Measurements from ENCODE around the gene GADL1.

Gene GADL1

GRCh38 chr3:30826531-30826942 lies 67.9 kb downstream of the GADL1 start:
- no peak for TF ChIP-seq SIN3A (IDR thresholded peaks at IDR 0.05; ENCODE audit: borderline replicate concordance, insufficient read depth, low read length)
- TF ChIP-seq FOXP2 (optimal IDR thresholded peaks at IDR 0.05; ENCODE audit: borderline replicate concordance, extremely low read depth, extremely low read length, insufficient read depth): no peak
- TF ChIP-seq POLR2AphosphoS5 (IDR thresholded peaks at IDR 0.05; ENCODE audit: low read depth, low read length): no peak
- TF ChIP-seq TAF1 (IDR thresholded peaks at IDR 0.05; ENCODE audit: borderline replicate concordance, insufficient read depth, low read length): no peak
- TF ChIP-seq, protein P1, sequence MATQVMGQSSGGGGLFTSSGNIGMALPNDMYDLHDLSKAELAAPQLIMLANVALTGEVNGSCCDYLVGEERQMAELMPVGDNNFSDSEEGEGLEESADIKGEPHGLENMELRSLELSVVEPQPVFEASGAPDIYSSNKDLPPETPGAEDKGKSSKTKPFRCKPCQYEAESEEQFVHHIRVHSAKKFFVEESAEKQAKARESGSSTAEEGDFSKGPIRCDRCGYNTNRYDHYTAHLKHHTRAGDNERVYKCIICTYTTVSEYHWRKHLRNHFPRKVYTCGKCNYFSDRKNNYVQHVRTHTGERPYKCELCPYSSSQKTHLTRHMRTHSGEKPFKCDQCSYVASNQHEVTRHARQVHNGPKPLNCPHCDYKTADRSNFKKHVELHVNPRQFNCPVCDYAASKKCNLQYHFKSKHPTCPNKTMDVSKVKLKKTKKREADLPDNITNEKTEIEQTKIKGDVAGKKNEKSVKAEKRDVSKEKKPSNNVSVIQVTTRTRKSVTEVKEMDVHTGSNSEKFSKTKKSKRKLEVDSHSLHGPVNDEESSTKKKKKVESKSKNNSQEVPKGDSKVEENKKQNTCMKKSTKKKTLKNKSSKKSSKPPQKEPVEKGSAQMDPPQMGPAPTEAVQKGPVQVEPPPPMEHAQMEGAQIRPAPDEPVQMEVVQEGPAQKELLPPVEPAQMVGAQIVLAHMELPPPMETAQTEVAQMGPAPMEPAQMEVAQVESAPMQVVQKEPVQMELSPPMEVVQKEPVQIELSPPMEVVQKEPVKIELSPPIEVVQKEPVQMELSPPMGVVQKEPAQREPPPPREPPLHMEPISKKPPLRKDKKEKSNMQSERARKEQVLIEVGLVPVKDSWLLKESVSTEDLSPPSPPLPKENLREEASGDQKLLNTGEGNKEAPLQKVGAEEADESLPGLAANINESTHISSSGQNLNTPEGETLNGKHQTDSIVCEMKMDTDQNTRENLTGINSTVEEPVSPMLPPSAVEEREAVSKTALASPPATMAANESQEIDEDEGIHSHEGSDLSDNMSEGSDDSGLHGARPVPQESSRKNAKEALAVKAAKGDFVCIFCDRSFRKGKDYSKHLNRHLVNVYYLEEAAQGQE (IDR thresholded peaks at IDR 0.05; ENCODE audit: insufficient read depth in 1 of 2, low read depth in 2 of 2, low read length in 2 of 2): no peak

DNA sequence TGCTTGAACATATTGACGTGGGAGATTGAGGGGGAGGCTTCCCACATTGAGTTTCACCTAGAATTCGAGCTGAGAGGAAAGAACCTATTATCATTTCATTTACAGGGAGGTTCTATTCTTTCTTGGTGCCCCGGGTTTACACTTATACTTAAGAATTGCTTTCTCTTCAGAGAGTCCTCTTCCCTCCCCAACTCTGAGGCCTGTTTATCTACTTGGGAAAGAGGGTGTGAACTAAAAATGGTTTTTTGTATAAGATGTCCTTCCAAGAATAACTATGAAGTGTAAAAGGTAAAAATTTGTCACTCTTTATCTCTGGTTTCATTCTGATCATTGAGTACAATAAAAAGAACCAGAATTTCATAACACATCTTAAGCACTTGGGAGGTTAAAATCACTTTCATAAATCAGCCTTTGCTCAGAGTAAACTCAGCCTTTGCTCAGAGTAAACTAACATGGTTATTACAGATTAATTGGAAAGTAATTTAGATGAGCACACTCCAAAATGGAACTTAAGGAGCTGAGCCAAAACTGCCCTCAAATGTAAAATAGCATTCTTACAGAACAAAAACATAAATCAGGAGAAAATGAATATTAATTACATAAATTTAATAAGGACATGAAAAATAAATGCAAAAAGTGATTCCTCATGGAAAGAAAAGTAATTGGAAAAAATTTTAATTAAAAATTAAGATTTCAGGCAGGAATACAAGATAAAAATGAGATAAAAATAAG lies 75.2 kb downstream of the GADL1 start:
- TF ChIP-seq POLR2AphosphoS5 (IDR thresholded peaks at IDR 0.05; ENCODE audit: low read depth, low read length) (no peak), TAF1 (IDR thresholded peaks at IDR 0.05; ENCODE audit: borderline replicate concordance, insufficient read depth, low read length) (no peak), SIN3A (IDR thresholded peaks at IDR 0.05; ENCODE audit: borderline replicate concordance, insufficient read depth, low read length) (no peak), FOXP2 (optimal IDR thresholded peaks at IDR 0.05; ENCODE audit: borderline replicate concordance, extremely low read depth, extremely low read length, insufficient read depth) (no peak)
- TF ChIP-seq, protein P1 (IDR thresholded peaks at IDR 0.05; ENCODE audit: insufficient read depth in 1 of 2, low read depth in 2 of 2, low read length in 2 of 2): no peak

GRCh38 chr3:30813734-30814133 lies 80.7 kb downstream of the GADL1 start:
- TF ChIP-seq FOXP2 (optimal IDR thresholded peaks at IDR 0.05; ENCODE audit: borderline replicate concordance, extremely low read depth, extremely low read length, insufficient read depth) (no peak), POLR2AphosphoS5 (IDR thresholded peaks at IDR 0.05; ENCODE audit: low read depth, low read length) (no peak), SIN3A (IDR thresholded peaks at IDR 0.05; ENCODE audit: borderline replicate concordance, insufficient read depth, low read length) (no peak), TAF1 (IDR thresholded peaks at IDR 0.05; ENCODE audit: borderline replicate concordance, insufficient read depth, low read length) (no peak)
- TF ChIP-seq, protein P1 (IDR thresholded peaks at IDR 0.05; ENCODE audit: insufficient read depth in 1 of 2, low read depth in 2 of 2, low read length in 2 of 2): no peak

DNA sequence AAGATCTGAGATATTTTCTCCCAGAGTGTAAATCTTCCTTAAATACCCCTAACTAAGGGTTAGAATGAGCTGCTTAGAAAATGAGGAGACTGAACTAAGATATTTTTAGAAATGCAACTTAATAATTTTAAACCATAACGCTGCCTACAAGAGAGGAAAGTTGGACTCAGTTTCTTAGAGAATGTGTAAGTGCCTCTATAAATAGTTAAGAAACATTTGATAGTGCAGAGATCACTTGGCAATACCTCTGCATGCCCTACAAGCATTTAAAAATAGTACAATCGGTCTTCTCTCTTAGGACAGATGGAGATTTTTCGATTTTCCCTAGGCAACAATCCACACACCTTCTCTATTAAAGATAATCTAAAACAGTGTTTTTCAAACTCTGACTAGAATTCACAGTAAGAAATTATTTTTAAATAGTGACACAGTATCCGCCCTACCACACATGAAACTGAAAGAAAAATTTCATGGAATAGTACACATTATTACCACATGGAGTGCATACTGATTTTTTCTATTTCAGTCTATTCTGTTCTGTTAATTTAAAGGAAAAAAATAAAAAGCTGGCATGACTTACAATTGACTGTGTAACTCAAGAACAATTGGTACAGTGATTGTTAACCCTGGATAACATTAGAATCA lies 83.2 kb downstream of the GADL1 start:
- TF ChIP-seq, protein P1 (IDR thresholded peaks at IDR 0.05; ENCODE audit: insufficient read depth in 1 of 2, low read depth in 2 of 2, low read length in 2 of 2): no peak
- TF ChIP-seq SIN3A (IDR thresholded peaks at IDR 0.05; ENCODE audit: borderline replicate concordance, insufficient read depth, low read length) (no peak), TAF1 (IDR thresholded peaks at IDR 0.05; ENCODE audit: borderline replicate concordance, insufficient read depth, low read length) (no peak), FOXP2 (optimal IDR thresholded peaks at IDR 0.05; ENCODE audit: borderline replicate concordance, extremely low read depth, extremely low read length, insufficient read depth) (no peak), POLR2AphosphoS5 (IDR thresholded peaks at IDR 0.05; ENCODE audit: low read depth, low read length) (no peak)

Data from PFSK-1 (cell line).